Measurements from ENCODE around the gene EFHB. TPM values are rescaled to one million over a fixed set of nuclear protein-coding genes. Genes with fewer than 3 reads are reported as not detected.
"Not testable (repeated sequence)": the region's sequence is repeated elsewhere in the genome, so short reads cannot be mapped to it uniquely, and the experiment has no call there.

The EFHB gene, protein sequence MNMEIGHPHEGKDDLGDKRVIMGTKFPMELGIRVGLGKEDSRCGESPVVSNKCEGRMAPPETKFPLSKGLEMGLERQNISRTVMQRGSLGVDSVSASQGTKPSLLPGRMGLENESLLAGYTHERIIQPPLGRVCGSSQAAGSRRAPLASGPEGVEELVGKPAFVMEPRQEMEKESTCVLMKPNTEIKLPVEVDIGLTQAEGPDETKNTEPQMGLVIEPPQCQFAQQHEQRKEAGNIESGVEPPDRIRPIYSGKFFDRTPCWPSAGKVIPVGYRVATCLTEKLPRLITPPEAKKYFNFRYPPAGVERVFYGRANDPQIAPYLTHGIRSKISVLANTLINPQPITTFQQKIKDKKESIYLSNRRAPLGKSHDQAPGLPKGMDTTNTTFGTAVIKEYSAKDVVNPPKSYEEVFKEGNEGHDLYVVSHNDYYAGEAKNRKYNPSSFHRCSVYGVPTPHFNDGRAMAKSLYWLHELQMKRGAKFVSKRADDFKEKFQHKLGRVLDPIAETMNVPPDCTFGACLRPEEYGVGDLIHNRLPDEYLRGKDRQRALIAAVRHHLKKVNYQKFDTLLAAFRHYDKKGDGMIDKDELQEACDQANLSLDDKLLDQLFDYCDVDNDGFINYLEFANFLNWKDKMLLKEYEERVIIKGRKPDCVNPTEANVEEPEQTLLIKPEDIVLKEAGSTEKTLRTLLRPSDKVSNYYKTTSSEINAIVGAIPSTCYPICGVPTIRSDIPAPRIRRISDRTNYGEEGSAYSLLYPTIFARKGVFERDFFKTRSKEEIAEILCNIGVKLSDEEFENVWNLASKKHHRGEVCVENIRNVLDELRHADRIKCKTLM
- 1 to 10 TPM in 1 of 3 donors, under 1 TPM in 2; 0.21 to 3.5 (median 0.41) TPM for polyA plus RNA-seq

DNA sequence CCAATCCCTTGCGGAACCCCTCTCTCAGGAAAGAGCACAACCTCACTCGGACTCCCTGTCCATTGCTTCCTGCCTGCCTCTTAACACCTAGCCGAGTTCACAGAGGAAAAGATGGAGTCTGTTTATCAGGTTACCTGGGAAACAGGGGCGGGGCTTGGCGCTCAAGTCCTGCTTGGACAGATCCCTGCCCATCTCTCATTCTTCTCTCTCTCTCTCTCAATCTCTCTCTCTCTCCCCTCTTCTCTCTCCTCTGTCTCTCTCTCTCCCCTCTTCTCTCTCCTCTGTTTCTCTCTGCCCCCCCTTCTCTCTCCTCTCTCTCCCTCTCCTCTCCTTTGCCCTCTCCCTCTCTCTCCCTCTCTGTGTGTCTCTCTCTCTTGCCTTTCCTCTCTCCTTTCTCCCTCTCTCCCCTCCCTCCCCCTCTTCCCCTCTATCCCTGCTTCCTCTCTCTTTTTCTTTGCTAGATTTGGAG, at the start of gene EFHB:
TSS of gene EFHB (minus strand) at position 120 of the 469 bp plus-strand sequence. CDS start 199 bp downstream, outside the sequence.
- 44 to 45% (median 45%) methylated on average over 5 of the region's 5 CpGs for WGBS, 3 donors
- H3K27ac ChIP-seq (ENCODE audit: low read depth, low read length), result no peak within 1 kb of the TSS

DNA sequence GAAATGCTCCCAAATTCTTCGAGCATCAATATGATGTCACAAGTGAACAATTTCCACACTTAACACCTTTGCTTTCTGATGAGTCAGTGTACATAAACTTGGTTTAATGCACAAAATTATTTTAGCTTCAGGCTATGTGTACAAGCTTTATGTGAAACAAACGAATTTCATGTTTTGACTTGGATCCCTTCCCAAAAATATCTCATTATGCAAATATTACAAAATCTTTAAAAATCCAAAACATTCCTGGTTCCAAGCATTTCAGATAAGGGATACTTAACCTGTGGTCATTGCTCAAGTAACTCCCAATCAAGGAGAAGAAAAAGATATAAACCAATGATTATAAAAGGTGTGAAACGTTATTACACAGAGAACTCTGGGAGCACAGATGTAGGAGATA, 38.0 kb upstream of the EFHB start:
- 41 to 63% (median 59%) methylated on average over 3 of the region's 3 CpGs for WGBS, 3 donors
- no peak overlapping the region for H3K27ac ChIP-seq (ENCODE audit: low read depth, low read length)

DNA sequence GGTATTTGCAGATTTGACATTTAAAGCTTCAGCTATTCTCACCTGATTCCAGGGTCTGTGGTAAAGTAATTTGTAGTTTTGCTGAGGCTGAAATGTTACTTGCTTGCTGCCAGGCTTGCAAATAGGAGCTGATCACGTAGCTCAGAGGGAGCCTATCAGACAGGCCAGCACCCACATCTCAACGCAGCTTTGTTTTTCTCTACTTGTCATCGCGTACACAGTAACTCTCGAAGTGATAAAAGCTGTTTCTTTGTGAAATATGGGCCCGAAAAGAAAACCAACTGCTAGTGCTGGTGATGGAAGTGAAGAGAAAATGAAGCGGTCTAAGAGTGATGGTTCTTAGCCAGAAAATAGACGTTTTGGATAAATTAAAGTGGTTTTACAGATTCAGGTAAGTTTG, 36.3 kb upstream of the EFHB start:
- no peak overlapping the region for H3K27ac ChIP-seq (ENCODE audit: low read depth, low read length)
- WGBS, 3 donors, result 66 to 92% (median 90%) methylated on average over 8 of the region's 8 CpGs

DNA sequence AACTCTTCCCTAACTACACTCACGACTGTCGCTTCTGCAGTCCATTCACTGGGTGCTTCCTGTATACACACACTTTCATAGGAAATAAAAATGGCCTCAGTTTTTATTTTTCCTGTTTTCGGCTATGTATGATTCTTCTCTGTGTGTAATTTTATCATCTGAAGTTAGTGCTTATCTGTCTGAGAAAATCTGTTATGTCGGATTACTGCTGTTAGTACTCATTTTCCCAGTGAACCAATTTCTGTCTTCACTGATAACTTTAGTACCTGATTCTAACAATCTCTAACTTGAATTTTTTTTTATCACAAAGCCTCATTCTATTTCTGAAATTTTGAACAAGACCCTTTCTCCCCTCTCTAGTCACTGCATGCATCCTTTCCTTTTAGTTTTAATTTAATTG, 33.8 kb upstream of the EFHB start:
- H3K27ac ChIP-seq (ENCODE audit: low read depth, low read length), result no peak overlapping the region
- 76 to 81% (median 79%) methylated on average over 4 of the region's 4 CpGs for WGBS, 3 donors

DNA sequence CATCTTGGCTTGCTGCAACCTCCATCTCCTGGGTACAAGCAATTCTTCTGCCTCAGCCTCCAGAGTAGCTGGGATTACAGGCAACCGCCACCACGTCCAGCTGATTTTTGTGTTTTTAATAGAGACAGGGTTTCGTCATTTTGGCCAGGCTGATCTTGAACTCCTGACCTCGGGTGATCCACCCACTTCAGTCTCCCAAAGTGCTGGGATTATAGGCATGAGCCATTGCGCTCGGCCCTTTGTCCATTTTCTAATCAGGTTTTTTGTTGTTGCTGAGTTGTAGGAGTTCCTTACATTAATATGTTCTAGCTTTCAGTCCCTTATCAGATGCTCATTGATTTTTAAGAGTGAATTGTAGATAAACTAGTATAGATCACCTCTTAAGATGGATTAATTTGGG, 33.2 kb upstream of the EFHB start:
- H3K27ac ChIP-seq (ENCODE audit: low read depth, low read length), result no peak overlapping the region
- 82 to 92% (median 89%) methylated on average over 6 of the region's 6 CpGs for WGBS, 3 donors

DNA sequence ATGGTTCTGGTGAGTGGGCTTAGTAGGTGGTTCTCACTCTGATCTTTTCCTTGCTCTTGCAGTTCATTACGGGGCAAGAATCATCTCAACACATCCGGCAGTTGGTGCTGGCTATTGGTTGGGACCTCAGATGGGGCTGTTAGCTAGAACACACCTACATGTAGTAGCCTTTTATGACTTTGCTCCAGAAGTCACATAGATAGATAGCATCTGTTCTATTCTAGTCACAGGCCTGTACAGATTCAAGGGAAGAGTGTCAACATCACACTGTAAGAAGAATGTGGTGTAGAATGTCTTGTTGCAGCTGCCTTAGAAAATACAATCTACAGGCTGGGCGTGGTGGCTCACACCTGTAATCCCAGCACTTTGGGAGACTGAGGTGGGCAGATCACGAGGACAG, 27.9 kb upstream of the EFHB start:
- WGBS, 3 donors, result 94 to 98% (median 97%) methylated on average over 4 of the region's 4 CpGs
- no peak overlapping the region for H3K27ac ChIP-seq (ENCODE audit: low read depth, low read length)

DNA sequence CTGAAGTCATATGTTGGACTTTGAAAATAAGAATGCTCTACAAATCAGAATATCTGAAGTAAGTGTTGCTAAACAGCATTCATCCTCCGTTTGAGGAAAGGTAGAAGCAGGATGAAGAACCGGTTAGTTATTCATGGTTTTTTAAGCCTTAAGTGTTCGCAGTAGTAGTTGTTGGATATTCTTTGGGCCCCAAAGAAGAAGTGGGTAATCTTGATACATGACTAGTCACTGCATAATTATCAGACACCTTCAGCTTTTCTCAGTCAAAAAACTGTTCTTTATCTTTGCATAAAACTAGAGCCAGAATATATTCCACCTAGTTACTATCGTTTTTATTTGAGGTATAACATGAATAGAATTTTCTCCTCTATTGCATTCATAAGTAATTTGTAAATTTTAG, 26.7 kb upstream of the EFHB start:
- H3K27ac ChIP-seq (ENCODE audit: low read depth, low read length), result no peak overlapping the region
- WGBS, 3 donors, result 70 to 83% (median 81%) methylated on average over 4 of the region's 4 CpGs

DNA sequence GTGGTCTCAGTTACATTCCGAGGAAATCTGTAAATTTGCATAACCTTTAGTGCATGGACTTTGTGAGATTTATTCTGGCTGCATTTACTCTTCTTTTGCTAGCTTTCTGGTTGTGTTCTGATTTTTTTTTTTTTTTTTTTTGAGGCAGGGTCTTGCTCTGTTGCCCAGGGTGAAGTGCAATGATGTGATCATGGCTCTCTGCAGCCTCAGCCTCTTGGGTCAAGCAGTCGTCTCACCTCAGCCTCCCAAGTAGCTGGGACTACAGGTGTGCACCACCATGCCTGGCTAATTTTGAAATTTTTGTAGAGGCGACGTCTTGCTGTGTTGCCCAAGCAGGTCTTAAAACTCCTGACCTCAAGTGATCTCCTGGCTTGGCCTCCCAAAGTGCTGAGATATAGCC, 25.5 kb upstream of the EFHB start:
- WGBS, 3 donors, result 71 to 73% (median 72%) methylated on average over 4 of the region's 4 CpGs
- H3K27ac ChIP-seq (ENCODE audit: low read depth, low read length), result no peak overlapping the region

DNA sequence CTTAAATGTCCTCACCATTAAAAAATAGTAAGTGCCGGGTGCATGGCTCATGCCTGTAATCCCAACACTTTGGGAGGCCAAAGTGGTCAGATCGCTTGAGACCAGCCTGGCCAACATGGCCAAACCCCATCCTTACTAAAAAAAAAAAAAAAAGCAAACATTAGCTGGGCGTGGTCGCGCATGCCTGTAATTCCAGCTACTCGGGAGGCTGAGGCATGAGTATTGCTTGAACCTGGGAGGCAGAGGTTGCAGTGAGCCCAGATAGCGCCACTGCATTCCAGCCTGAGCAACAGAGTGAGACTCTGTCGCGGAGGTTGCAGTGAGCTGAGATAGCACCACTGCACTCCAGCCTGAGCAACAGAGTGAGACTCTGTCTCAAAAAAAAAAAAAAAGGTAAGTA, 23.3 kb upstream of the EFHB start:
- not testable (repeated sequence) for H3K27ac ChIP-seq (ENCODE audit: low read depth, low read length)
- 87 to 95% (median 94%) methylated on average over 9 of the region's 9 CpGs for WGBS, 3 donors

DNA sequence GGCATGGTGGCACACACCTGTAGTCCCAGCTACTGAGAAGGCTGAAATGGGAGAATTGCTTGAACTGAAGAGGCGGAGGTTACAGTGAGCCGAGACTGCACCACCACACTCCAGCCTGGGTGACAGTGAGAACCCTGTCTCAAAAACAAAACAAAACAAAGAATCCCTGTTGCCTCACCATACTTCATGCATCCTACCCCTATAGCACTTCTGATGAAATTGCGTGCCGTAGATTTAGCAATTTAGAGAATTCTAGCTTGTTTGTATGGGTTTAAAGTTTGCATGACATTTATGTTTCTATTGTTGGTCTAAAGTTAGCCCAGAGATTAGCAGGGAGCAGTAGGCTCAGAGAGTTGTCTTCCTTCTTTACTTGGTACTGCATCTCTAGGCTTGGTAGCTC, 20.7 kb upstream of the EFHB start:
- 96 to 99% (median 97%) methylated on average over 4 of the region's 4 CpGs for WGBS, 3 donors
- no peak overlapping the region for H3K27ac ChIP-seq (ENCODE audit: low read depth, low read length)

DNA sequence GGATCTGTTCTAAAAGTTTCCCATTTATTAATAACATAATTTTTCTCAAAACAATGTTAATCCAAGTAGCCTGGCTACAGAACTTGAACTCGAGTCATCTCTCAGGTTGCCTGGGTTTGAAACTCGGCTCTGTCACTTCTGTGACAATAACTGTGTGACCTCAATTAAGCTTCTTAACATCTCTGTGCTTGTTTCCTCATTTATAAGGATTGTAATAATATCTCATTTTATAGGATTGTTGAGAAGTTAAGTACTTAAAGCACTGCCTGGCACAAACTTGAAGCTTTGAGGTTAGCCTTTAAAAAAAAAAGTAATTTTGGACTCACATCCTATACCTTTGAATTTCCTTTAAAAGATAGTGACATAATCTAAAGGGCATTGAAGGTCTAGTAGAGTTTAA, 16.3 kb upstream of the EFHB start:
- no peak overlapping the region for H3K27ac ChIP-seq (ENCODE audit: low read depth, low read length)
- 84 to 91% (median 87%) methylated on average over 2 of the region's 2 CpGs for WGBS, 3 donors

DNA sequence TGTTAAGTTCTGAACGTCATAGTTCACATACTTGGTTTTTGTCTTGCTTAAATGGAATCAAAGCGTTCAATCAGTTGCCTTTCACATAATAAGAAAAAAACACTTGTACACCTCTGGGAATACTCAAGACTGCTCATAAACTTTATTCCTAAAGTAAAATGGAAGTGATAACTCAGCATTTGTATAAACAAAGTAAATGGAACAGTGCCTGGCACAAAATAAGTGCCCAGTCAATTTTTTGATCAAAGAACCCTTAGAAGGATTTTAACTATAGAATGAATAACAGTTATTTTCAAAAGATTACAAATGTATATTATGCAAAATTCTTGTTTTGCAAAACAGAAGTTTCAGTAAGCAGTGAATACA, 14.2 kb upstream of the EFHB start:
- peak overlapping the region; percentile 95 for H3K27ac ChIP-seq (ENCODE audit: low read depth, low read length)
- 0 to 4% (median 0%) methylated on average over 2 of the region's 2 CpGs for WGBS, 3 donors

DNA sequence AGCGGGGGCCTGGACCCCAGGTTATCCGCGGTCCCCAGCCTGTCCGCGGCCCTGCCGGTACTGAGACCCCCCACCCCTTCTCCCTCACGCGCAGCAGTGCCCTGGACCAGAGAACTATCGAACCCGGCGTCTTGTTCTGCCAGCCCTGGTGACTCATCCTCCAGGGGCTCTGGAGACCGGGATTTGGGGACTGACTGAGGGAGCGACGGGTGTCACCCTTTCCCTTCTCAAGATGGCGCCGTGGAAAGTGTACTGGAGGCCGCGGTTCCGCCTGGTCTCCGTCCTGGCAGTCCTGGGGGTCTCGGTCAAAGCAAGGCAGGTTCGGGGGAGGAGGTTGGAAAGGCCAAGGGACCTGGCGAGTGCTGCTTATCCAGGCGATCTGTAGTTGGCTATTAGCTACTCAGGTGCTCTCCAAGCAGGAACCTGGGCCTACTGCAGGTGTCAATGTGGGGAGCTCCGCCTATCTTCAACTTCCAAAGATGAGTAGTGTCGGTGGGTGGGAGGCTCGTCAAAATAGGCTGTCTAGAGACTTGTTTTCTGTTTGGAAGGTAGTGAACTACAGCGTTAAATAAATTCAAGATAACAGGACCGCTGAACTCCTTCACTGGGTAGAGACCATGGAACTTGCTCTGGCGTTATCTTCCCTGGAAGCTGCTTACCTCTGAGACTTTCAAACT, 13.7 kb upstream of the EFHB start:
- 0 to 1% (median 1%) methylated on average over 25 to 30 of the region's 30 CpGs for WGBS, 3 donors
- H3K27ac ChIP-seq (ENCODE audit: low read depth, low read length), result peak overlapping the region; percentile 95

DNA sequence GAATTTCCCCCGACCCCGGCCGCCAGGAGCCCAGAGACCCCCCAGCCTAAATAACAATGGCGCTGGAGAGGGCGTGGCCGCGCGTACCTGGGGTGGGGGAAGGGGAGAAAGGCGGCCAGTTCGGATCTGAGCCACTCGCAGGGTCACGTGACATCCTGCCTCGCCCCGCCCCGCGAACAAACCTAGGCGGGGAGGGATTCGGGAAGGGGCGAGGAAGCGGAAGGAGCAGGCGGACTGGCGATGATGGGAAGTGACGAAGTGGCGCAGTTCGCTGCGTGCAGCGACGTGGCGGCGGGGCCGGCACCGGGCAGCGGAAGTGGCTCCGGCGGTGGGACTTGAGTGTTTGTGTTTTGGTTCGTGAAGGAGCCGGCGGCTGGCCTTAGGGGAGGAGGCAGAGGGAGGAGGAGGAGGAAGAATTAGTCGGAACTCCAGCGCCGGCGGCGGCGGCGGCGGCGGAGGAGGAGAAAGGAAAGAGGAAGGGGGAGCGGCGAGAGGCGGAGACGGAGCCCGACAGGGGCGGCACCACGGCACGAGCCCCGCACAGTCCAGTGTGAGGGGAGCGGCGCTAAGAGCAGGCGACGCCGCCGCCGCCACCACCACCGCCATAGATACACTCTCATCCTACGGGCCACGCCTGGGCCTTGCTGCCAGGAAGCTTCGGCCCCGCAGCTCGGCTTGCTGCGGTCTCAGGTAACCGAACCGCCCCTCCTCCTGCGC, 13.0 kb upstream of the EFHB start, which contains the start of gene RAB5A:
TSS of gene RAB5A (plus strand) at position 266 of the 717 bp plus-strand sequence. CDS start 3,802 bp downstream, outside the sequence.
- WGBS, 3 donors, result 0 to 1% (median 0%) methylated on average over 55 to 73 of the region's 73 CpGs
- peak within 1 kb of the TSS; percentile 95 for H3K27ac ChIP-seq (ENCODE audit: low read depth, low read length)

DNA sequence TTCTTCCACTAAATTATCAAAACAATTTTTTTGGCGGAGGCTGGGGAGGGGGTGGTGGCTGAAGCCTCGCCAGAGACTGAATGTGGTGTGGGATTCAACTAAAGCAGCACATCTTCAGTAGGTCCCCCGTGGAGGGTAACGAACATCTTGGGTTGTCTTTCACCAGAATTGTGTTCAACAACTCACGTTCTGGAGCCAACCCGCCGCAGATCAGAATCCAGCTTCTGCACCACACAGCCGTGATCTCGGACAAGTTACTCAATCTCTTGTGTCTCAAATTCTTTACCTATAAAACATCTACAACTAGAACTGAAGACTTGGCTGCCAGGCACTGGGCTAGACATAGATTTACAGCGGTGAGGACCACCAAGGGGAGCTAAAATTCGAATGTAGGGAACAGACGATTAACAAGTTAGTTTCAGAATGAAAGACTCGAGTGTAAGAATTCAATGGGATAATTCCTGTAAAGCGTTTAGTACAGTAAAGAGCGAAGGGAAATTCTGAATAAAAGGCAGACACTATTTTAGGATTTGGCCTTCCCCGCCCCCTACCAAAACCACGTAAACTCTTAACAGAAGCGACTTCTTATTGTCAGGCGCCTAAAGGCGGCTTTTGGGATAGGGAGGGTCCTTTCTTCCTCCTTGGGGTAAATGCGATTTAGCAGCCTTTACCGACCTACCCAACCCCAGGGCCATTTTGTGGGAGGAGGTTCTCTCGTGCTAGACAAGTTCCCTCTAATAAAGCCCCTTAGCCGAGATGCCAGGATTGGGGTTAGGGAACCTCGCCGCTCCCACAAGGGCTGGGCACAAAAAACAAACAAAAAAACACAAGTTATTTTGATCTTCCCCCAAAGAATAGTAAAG, 12.2 kb upstream of the EFHB start:
- H3K27ac ChIP-seq (ENCODE audit: low read depth, low read length), result peak overlapping the region; percentile 70
- WGBS, 3 donors, result 35 to 48% (median 42%) methylated on average over 26 of the region's 26 CpGs

DNA sequence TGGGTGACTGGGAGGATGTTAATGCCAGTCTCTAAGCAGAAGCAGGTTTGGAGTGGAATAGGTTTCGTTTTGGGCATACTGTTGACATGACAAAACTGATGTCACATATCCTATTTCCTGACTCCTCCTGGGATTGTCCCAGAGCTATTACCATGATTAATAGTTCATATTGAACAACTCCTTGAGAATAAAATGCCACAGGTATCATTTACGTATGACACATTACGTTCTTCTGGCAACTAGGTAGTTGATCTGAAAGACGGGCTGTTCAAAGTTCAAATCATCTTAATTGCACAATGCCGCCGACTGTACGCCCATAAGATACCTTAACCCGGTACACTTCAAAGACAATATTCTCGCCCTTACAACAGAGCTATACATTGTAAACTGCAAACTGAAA, 11.5 kb upstream of the EFHB start:
- WGBS, 3 donors, result 76 to 94% (median 92%) methylated on average over 9 of the region's 9 CpGs
- no peak overlapping the region for H3K27ac ChIP-seq (ENCODE audit: low read depth, low read length)

DNA sequence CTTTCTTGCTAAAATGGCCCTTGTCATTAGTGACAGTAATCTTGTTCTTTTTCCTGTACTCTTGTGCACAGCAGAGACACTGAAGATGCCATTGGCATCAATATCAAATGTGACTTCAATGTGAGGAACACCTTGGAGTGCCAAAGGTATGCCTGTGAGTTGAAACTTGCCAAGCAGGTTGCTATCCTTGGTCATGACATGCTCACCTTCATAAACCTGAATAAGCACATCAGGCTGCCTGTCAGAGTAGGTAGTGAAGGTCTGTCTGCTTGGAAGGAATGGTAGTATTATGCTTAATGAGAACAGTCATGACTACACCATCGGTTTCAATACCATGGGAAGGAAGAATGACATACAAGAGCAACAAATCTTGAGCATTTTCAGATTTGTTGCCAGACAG, 6.6 kb upstream of the EFHB start:
- H3K27ac ChIP-seq (ENCODE audit: low read depth, low read length), result no peak overlapping the region
- 82 to 93% (median 90%) methylated on average over 1 of the region's 1 CpG for WGBS, 3 donors

Measured in adipose tissue (tissue), 3 donors.